Measurements from ENCODE around the gene NRM.

Gene NRM

DNA sequence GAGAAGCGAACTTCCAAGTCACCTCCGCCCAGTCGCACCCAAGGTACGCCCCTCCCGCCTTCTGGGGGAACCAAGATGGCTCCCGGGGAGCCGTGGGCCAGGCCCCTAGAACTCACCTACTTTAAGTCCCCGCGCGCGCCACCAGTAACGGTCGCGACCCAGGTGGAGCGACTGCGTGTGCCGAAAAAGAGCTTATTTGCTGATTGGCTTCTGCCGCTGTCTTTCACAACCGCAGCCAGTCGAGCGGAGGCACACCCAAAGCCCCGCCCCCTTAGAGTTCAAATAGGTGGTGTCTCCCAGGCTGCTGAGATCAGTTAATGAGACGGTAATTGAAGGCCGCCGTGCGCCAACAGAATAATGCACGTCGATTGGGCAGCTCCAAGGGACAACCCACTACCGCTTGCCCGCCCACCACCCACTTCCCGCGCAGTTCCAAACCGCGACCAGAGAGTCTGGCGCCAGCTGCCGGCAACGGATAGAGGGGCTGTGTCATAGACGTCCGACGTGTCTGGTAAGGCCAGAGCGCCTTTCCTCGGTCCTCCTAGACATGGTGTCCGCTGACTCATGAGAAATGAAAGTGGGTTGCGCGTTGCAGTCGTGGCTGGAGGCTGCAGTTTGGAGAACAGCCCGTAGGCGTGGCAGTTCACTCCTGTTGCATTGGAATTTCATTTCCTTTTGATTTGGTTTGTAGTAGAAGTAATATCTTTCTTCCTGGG, 26.5 kb upstream of the NRM start, which contains the start of gene MDC1:
TSS of gene MDC1 (minus strand) at position 153 of the 716 bp plus-strand sequence. CDS start 2,106 bp downstream, outside the sequence.
- no peak for TF ChIP-seq JUND (IDR thresholded peaks at IDR 0.05; ENCODE audit: low read depth)
- in situ Hi-C loops (cut with HindIII; ENCODE audit: low pct_unique_long_range_greater_than_20kb, low sequenced_read_pairs): no loop called here
- DNase-seq (ENCODE audit: low read depth in 1 of 2, low spot score in 1 of 2): peak; percentile 83 to 100

DNA sequence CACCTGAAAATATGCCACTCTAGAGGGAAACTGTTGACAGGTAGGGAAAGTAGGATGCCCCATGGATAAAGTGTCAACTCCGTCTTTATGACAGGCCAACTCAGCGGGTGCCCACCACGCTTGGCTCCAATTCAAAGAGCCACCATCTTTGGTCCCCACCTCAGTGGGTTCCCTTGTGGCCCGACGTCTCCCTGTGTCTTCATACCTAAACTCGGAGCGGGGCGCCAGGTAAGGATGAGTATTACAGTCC, 26.0 kb upstream of the NRM start:
- no peak for DNase-seq (ENCODE audit: low read depth in 1 of 2, low spot score in 1 of 2)
- no peak for TF ChIP-seq JUND (IDR thresholded peaks at IDR 0.05; ENCODE audit: low read depth)
- in situ Hi-C loops (cut with HindIII; ENCODE audit: low pct_unique_long_range_greater_than_20kb, low sequenced_read_pairs): no loop called here

DNA sequence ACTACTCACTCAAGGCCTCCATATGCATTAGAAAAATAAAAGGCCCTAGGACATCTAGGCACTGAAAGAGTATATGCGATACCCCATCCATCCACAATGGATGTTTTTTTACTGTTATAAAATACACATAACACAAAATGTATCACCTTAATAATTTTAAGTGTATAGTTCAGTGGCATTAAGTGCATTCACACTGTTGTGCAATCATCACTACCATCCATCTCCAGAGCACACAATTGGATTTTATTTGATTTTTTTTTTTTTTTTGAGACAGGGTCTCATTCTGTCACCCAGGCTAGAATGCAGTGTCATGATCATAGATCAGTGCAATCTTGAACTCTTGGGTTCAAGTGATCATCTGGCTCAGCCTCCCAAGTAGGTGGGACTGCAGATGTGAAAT, 23.5 kb upstream of the NRM start:
- no peak for TF ChIP-seq JUND (IDR thresholded peaks at IDR 0.05; ENCODE audit: low read depth)
- DNase-seq (ENCODE audit: low read depth in 1 of 2, low spot score in 1 of 2): no peak
- in situ Hi-C loops (cut with HindIII; ENCODE audit: low pct_unique_long_range_greater_than_20kb, low sequenced_read_pairs): no loop called here

DNA sequence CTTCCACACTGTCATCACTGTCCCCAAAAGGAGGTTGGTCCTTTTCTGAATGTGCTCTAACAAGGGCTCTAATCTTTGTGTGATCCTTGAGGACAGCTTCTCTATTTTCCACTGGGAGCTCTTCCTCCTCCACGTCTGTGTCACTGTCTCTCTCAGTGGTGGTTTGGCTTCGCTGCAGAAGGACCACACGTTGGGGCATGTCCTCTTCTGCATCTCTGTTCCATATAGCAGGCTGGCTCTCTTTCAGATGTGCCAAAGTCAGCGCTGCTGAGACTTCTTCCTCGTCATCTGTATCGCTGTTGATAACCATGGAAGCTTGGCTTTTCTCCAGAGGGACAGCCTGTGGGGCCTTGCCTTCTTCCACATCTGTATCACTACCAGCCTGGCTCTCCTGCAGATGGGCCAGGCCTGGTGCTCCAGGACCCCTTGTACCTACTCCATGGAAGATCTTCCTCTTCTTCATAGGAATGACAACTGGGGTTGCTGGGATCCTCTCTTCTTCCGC, 21.7 kb upstream of the NRM start:
- TF ChIP-seq JUND (IDR thresholded peaks at IDR 0.05; ENCODE audit: low read depth): no peak
- in situ Hi-C loops (cut with HindIII; ENCODE audit: low pct_unique_long_range_greater_than_20kb, low sequenced_read_pairs): no loop called here
- no peak for DNase-seq (ENCODE audit: low read depth in 1 of 2, low spot score in 1 of 2)

DNA sequence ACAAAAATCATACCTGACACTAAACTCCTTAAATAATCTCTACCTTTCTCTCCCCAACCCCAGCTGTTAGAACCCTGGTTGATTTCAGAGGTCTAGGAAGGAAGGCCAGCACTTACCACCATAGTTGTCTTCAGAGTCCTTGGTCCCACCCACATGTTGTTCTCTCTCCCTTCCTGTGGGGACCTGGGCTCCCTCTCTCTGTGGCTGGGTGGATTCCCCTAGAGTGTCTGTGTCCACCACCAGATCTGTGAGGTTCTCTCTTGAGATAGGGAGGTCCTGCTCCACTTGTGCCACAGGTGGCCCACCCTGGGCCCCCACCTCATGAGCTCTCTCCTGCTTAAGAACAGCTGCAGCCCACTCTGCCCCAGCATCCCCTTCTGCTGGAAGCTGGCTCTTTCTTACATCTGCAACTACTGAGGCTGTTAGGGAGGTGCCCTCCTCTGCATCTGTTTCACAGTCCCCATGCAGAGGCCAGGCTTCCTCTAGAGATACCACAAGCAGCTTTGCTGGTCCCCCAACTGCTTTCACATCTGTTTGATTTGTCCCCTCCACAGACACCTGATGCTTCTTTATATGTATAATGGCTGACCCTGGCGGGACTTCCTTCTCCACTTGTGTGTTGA, 21.1 kb upstream of the NRM start:
- DNase-seq (ENCODE audit: low read depth in 1 of 2, low spot score in 1 of 2): no peak
- TF ChIP-seq JUND (IDR thresholded peaks at IDR 0.05; ENCODE audit: low read depth): no peak
- in situ Hi-C loops (cut with HindIII; ENCODE audit: low pct_unique_long_range_greater_than_20kb, low sequenced_read_pairs): no loop called here

DNA sequence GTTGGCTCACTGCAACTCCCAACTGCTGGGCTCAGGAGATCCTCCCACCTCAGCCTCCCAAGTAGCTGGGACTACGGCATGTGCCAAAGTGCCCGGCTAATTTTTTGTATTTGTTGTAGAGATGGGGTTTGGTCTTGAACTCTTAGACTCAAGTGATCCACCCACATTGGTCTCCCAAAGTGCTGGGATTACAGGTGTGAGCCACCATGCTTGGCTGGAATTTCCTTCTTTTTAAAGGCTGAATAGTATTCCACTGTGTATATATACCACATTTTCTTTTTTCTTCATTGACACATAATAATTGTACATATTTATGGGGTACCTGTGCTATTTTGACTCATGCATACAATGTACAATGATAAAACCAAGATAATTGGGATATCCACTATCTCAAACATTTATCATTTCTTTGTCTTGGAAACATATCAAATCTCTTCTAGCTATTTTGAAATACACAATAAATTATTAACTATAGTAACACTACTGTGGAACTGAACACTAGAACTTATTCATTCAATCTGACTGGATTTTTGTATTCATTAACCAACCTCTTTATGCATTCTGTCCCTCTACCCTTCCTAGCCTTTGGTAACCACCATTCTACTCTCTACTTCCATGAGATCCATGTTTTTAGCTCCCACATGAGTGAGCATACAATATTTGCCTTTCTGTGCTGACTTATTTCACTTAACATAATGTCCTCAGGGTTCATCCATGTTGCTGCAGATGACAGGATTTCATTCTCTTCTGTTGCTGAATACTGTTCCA, 18.5 kb upstream of the NRM start:
- no peak for DNase-seq (ENCODE audit: low read depth in 1 of 2, low spot score in 1 of 2)
- in situ Hi-C loops (cut with HindIII; ENCODE audit: low pct_unique_long_range_greater_than_20kb, low sequenced_read_pairs): no loop called here
- TF ChIP-seq JUND (IDR thresholded peaks at IDR 0.05; ENCODE audit: low read depth): no peak

DNA sequence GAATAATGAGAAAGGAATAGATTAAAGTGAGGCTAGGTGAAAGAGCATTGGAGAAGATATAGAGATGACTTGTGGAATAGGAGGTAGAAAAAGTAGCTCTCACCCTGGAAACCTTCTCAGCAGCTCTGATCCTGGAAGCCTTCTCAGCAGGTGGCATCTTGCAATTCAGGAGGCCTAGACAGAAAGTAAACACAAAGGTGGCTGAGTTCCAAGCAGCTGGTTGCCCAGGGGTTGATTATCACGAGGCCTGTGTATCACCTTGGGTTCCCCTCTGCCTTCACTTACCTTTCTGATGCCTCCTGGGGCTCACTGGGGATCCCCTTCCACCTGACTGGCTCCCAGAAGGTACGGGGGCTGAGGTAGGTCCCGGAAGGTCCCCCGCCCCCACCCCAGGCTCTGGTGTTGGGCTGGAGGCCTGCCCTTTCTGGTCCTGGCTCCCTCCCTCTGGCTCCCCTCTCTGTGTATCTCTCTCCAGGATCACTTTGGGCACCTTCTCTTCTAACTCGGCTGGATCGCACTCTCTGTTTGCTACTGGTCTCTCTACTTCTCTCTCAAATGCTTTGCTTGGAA, 16.6 kb upstream of the NRM start:
- TF ChIP-seq JUND (IDR thresholded peaks at IDR 0.05; ENCODE audit: low read depth): no peak
- no peak for DNase-seq (ENCODE audit: low read depth in 1 of 2, low spot score in 1 of 2)
- in situ Hi-C loops (cut with HindIII; ENCODE audit: low pct_unique_long_range_greater_than_20kb, low sequenced_read_pairs): no loop called here

DNA sequence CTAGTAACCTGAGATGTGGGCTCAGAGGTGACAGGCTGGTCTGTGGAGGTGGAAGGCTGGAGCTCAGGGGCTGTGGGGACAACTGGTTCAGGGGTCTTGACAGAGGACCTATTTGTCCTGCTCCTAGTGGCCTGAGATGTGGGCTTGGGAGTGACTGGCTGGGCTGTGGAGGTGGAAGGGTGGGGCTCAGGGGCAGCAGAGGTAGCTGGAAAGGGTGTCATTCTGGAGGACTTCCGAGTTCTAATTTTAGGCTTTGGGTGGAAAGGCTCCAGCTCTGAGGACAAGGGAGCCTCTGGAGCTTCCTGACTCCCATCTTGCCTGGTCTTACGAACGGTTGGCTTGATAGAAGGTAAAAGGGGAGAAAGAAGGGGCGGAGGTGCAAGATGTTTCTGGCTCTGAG, 14.8 kb upstream of the NRM start:
- DNase-seq (ENCODE audit: low read depth in 1 of 2, low spot score in 1 of 2): no peak
- TF ChIP-seq JUND (IDR thresholded peaks at IDR 0.05; ENCODE audit: low read depth): no peak
- in situ Hi-C loops (cut with HindIII; ENCODE audit: low pct_unique_long_range_greater_than_20kb, low sequenced_read_pairs): no loop called here

GRCh38 chr6:30703821-30704220, 13.0 kb upstream of the NRM start:
- no peak for DNase-seq (ENCODE audit: low read depth in 1 of 2, low spot score in 1 of 2)
- in situ Hi-C loops (cut with HindIII; ENCODE audit: low pct_unique_long_range_greater_than_20kb, low sequenced_read_pairs): no loop called here
- no peak for TF ChIP-seq JUND (IDR thresholded peaks at IDR 0.05; ENCODE audit: low read depth)

DNA sequence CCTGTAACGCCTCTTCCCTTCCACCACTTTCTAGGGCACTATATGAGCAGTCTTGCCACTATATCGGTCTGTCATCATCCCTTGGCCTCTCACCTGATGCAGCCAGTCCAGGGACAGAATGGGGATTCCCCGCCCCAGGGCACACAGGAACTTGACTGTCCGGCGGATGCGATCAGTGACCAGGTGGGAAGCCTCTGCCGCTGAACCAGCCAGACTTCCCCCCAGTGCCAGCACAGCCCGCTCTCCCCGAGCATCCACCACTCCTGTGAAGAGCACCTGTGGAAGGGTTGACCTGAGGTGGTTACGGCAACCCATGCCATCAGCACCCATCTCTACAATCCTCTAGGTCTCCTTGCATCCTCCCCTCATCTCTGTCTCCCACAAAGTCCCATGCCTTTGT, 12.2 kb upstream of the NRM start:
- in situ Hi-C loops (cut with HindIII; ENCODE audit: low pct_unique_long_range_greater_than_20kb, low sequenced_read_pairs): no loop called here
- no peak for TF ChIP-seq JUND (IDR thresholded peaks at IDR 0.05; ENCODE audit: low read depth)
- DNase-seq (ENCODE audit: low read depth in 1 of 2, low spot score in 1 of 2): no peak

- in situ Hi-C loops (cut with HindIII; ENCODE audit: low pct_unique_long_range_greater_than_20kb, low sequenced_read_pairs): no loop called here
- peak in 1 of 2 experiments; percentile 33 for DNase-seq (ENCODE audit: low read depth in 1 of 2, low spot score in 1 of 2)
- no peak for TF ChIP-seq JUND (IDR thresholded peaks at IDR 0.05; ENCODE audit: low read depth)
These were observed 9.6 kb upstream of the NRM start for GRCh38 chr6:30700340-30700739.

DNA sequence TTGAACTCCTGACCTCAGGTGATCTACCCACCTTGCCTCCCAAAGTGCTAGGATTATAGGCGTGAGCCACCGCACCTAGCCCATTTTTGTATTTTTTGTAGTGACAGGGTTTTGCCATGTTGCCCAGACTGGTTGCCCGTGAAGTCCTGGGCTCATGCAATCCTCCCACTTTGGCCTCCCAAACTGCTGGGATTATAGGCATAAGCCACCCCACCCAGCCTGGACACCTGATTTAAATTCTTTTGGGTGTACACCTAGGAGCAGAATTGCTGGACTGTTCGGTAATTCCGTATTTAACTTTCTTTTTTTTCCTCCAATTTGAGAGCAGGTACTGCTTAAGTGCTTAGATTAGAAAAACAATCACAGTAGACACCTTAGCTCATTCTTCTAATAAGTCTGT, 5.6 kb upstream of the NRM start:
- no peak for TF ChIP-seq JUND (IDR thresholded peaks at IDR 0.05; ENCODE audit: low read depth)
- in situ Hi-C loops (cut with HindIII; ENCODE audit: low pct_unique_long_range_greater_than_20kb, low sequenced_read_pairs): no loop called here
- DNase-seq (ENCODE audit: low read depth in 1 of 2, low spot score in 1 of 2): no peak
